ENCODE measurements around the gene PIMREG.

PIMREG gene

DNA sequence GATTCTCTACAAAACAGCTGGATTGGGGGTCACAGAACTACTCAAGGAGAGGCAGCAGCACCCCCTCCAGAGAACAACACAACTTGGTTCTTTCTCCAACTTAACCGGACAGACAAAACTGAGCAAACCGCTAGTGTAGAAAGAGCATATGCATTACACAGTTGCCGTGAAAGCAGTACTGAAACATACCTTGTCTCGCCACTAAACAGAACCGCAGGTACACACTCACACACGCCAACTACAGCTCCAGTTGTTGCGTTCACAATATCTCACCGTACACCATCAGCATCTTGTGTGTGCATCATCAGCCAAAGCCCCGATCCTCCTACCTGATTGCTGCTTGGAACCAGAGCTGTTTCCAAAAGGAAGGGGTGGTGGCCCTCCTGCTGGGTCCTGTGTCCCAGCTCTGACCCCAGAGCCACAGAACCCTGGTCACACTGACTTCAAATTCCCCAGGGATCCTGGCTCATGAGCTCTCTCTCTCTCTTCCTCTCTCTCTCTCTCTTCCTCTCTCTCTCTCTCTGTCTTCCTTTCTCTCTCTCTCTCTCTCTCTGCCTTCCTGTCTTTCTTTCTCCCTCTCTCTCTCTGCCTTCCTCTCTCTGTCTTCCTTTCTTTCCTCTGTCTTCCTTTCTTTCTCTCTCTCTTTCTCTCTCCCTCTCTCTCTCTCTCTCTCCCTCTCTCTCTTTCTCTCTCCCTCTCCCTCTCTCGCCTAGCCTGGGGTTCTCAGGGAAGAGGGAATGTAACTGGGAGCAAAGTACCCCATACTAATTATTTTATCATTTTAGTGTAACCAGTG is 8.4 kb downstream of the PIMREG start:
- no peaks in the 10 kb centered on the region for H3K9me3 Mint-ChIP-seq (ENCODE audit: low read depth)
- H3K27me3 Mint-ChIP-seq: no peaks in the 10 kb centered on the region
- H3K27ac Mint-ChIP-seq: no peak overlapping the region
- peaks cover 17% of the 10 kb centered on the region for H3K4me1 Mint-ChIP-seq (ENCODE audit: low read depth)
- H3K36me3 Mint-ChIP-seq: no peaks in the 10 kb centered on the region
- no peak overlapping the region for H3K4me3 Mint-ChIP-seq

DNA sequence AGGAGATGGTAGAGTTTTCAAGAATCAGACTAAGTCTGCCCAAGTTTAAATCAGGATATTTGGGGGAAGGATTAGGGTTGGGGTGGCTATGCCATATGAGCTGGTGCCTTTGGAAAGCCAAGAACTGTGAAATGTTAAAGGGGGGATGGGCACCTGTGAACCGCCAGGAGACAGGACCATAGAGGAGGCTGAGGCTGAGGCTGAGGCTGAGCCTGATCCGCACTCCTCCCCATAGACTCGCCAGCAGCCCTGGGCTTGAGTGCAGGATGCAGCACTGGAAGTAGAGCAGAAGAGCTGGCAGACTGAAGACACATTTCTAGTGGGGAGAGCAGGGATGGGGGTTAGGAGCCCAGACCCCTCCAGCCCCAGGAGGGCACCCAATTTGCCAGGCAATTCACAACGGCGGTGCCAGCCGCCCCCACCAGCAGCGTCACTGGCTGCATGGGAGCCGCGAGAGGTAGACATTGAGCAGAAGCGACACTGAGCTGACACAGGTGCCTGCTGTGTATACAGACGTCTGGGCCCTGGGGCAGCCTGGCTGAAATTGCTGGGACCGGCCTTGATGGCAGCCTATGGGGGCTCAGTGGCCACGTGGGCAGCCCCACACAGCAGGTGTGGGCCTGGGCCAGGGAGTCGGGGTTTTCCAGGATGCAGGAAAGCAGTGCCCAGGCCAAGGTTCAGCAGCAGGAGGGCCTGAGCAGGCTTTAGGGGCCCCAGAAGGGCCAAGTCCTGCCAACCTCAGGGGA is 9.2 kb downstream of the PIMREG start:
- Mint-ChIP-seq H3K4me1 (ENCODE audit: low read depth) (peaks cover 17% of the 10 kb centered on the region), H3K36me3 (no peaks in the 10 kb centered on the region), H3K27me3 (no peaks in the 10 kb centered on the region), H3K27ac (peak overlapping the region; percentile 34), H3K4me3 (no peak overlapping the region), H3K9me3 (ENCODE audit: low read depth) (no peaks in the 10 kb centered on the region)

DNA sequence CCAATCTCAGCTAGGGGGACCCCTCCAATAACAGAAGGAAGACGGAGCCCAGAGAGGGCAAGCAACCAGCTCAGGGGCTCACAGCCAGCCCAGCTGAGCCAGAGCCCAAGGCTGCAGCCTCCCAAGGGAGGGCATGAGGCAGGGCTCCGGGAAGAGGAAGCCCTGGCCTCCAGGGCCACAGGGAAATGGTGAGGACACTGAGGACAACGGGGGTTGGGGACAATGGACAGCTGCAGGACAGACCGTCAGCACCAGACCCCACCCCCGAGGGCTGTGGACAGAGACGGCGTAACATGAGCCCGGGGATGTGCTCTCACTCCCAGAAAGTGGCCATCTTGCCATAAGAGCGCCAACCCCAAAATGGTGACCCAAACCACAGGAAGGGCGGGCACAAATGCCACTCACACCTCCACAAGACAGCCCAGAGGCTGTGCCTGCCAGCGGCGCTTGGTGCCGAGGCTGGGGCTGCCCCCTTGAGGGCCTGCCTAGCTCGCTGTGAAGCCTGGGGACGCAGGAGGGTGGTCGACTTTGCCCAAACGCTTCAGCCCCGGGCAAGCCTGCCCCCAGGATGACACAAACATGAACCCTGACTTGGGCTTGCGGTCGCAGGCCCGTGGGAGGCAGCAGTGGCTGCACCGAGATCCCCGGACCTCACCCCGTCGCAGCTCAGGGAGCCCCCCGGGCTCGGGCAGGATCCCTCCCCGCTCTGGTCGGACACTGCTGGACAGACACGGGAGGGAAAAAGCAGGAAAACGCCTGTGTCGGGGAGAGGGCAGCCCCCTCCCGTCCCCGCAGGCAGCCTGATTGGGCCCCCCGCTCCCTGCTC is 10.5 kb downstream of the PIMREG start:
- Mint-ChIP-seq H3K27ac (no peak overlapping the region), H3K4me3 (no peak overlapping the region), H3K4me1 (ENCODE audit: low read depth) (peaks cover 17% of the 10 kb centered on the region), H3K36me3 (no peaks in the 10 kb centered on the region), H3K27me3 (no peaks in the 10 kb centered on the region), H3K9me3 (ENCODE audit: low read depth) (no peaks in the 10 kb centered on the region)

DNA sequence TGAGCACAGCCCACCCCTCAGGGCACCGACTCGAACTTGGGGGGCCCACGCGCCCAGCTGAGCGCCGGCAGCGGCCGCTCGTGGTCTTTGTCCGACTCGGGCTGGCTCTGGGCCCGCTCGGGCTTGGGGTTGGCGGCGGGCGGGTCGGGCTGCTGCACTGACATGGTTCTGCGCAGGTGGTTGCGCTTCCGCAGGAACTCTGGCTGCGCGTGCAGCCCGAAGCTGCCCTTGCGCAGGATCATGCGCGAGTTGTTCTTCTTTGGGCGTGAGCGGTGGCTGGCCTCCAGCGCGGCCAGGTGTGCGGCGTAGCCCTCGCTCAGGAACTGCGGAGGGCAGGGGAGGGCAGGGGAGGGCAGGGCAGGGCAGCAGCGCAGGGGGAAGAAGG is 11.1 kb downstream of the PIMREG start:
- Mint-ChIP-seq H3K27ac (no peak overlapping the region), H3K9me3 (ENCODE audit: low read depth) (no peaks in the 10 kb centered on the region), H3K27me3 (no peaks in the 10 kb centered on the region), H3K36me3 (no peaks in the 10 kb centered on the region), H3K4me3 (peak overlapping the region; percentile 49), H3K4me1 (ENCODE audit: low read depth) (peaks cover 17% of the 10 kb centered on the region)

DNA sequence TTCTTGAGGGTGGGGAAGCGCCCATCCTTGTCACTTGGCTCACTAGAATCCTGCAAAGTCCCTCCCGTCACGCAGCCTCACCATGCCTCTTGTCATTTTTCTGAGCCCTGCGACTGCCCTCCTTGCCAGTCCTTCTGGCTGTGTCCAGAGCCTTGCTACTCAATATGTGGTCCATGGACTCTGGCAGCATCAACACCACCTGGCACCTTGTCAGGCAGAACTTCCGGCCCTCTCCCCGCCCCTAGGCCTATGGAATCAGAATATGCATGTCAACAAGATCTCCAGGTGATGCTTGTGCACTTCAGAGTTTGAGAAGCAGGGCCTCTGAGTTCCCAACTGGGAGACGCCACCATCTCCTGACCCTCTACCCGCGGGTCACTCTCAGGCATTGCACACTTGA is 12.1 kb downstream of the PIMREG start:
- Mint-ChIP-seq H3K4me1 (ENCODE audit: low read depth) (peaks cover 17% of the 10 kb centered on the region), H3K27ac (no peak overlapping the region), H3K9me3 (ENCODE audit: low read depth) (no peaks in the 10 kb centered on the region), H3K36me3 (no peaks in the 10 kb centered on the region), H3K27me3 (no peaks in the 10 kb centered on the region), H3K4me3 (peak overlapping the region; percentile 57)

DNA sequence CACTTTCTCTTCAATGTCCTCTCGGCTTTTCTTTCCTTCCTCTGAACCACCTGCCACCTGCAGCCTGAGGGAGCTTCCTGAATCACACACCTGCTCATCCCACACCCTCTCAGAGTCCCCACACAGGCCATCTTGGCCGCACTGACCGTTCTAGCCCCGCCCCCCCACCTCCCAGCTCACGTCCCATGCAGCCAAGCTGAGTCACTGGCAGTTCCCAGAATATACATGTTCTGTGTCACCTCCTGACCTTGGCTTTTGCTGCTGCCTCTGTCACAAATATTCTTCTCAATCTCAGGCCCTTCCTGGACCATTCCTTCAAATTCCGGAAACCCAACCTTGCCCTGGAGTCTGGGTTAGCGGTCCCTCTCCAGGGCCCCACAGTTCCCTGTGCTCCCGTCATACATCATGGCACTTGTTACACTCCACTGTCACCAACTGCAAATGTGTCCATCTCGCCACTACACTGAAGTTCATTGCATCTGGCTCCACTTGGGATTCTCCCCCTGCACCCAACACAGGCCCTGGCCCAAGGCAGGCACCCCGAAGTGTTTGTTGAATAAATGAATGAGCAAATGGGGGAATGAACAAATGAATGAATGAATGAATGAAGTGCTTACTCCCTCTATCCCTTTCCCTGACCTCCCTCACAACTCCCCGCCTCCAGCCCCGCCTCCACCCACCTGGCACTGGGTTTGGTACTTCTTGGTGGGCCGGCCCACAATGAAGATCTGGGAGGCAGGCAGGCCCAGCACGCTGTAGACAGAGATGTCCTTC is 12.8 kb downstream of the PIMREG start:
- Mint-ChIP-seq H3K4me3 (no peak overlapping the region), H3K27me3 (no peaks in the 10 kb centered on the region), H3K9me3 (ENCODE audit: low read depth) (no peaks in the 10 kb centered on the region), H3K27ac (no peak overlapping the region), H3K36me3 (no peaks in the 10 kb centered on the region), H3K4me1 (ENCODE audit: low read depth) (peaks cover 19% of the 10 kb centered on the region)

DNA sequence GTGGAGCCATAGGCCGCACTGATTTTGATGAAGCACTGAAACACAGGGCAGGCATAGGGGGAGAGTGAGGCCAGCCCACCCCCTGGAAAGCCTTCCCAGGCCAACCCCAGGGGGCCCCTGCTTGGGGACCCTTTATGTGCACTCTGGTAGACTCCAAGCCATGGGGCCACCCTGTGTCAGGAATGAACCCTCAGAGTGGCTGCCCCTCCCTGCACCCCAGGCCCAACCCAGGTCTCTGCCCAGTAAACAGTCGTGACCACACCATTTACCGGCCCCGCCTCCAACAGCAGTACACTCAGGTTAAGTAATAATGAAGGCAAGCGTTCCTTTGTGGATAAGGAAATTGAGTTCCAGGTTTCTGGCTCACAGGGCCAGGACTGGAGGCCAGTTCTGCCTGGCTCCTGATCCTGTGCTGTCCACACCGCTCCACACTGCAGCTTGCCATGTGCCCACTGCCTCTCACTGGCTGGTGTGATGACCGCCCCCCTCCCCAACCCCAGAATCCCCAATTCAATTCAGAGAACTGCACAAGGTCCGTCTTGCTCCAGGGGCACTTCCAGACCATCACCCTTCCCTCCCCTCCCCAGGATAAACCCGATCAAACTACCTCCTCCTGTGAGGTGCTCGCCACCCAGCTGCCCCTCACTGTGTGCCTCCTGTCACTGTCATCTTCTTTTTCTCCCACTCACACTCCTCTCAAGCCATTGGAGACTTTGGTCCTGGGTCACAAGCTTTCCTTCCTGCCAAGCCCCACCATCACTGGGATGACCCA is 13.6 kb downstream of the PIMREG start:
- no peaks in the 10 kb centered on the region for H3K9me3 Mint-ChIP-seq (ENCODE audit: low read depth)
- no peak overlapping the region for H3K4me3 Mint-ChIP-seq
- no peak overlapping the region for H3K27ac Mint-ChIP-seq
- peaks cover 19% of the 10 kb centered on the region for H3K4me1 Mint-ChIP-seq (ENCODE audit: low read depth)
- H3K36me3 Mint-ChIP-seq: no peaks in the 10 kb centered on the region
- H3K27me3 Mint-ChIP-seq: no peaks in the 10 kb centered on the region

DNA sequence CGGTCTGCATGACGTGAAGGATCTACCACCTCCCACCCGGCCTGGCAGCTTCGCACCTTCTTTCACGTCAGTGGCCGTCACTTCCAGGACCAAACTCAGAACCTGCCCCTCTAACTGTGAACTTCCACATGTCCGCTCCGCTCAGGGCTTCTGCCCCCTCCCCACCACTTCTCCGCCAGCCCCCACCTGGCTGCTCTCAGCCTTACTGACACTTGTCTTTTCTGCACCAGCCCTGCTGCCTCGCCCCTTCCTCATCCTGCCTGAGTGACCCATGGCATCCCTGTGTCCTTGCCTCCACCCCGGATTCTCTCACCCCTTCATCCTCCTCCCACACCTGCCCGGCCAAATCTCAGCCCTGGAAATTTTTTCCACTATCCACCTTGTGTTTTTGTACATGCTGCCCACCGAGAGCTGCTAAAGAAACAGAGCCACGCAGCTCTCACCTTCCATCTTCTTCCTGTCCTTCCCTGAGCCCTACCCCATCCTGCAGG is 14.2 kb downstream of the PIMREG start:
- H3K4me3 Mint-ChIP-seq: no peak overlapping the region
- H3K27me3 Mint-ChIP-seq: no peaks in the 10 kb centered on the region
- H3K27ac Mint-ChIP-seq: no peak overlapping the region
- H3K4me1 Mint-ChIP-seq (ENCODE audit: low read depth): peaks cover 17% of the 10 kb centered on the region
- no peaks in the 10 kb centered on the region for H3K36me3 Mint-ChIP-seq
- H3K9me3 Mint-ChIP-seq (ENCODE audit: low read depth): no peaks in the 10 kb centered on the region

DNA sequence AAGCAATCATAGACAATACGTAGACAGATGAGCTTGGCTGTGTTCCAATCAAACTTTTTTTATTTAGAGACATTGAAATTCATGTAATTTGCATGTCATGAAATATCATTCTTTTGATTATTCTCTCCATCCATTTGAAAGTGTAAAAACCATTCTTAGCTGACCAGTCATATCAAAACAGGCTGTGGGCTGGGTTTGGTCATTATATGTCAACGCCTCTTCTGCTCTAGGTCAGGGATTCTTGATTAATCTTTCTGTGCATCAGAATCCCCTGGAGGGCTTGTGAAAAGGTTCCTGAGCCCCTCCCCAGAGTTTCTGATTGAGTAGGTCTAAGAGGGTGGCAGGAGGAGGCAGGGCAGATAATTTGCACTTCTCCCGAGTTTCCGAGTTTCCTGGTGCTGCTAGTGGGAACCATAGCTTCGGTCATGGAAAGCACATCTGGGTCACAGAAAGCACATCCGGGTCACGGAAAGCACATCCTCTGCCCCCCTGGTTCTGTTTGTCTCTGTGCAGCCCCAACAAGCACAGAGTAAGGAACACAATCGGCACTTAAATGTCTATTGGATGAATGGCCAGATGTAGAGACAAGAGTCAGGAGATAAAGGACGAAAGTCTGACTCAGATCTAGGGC is 16.4 kb downstream of the PIMREG start:
- no peak overlapping the region for H3K4me3 Mint-ChIP-seq
- H3K27me3 Mint-ChIP-seq: no peaks in the 10 kb centered on the region
- no peak overlapping the region for H3K27ac Mint-ChIP-seq
- no peaks in the 10 kb centered on the region for H3K36me3 Mint-ChIP-seq
- H3K4me1 Mint-ChIP-seq (ENCODE audit: low read depth): peaks cover 9% of the 10 kb centered on the region
- H3K9me3 Mint-ChIP-seq (ENCODE audit: low read depth): no peaks in the 10 kb centered on the region

DNA sequence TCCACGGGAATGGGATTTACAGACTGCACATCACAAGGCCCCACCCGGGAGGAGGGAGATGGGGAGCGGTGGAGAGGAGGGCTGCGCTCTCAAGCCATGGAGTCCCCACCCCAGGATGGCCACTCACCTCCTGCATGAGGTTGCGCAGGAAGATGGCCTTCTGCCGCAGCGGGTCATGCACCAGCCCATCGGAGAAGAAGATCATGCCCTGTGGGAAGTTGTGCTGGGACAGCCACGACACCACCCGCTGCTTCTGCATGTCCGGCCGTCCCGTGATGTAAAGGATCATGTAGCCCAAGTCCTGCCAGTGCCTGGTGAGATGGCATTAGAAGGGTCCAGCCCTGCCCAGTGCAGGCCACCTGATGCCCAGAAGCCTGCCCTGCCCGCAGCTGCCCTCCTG is 17.0 kb downstream of the PIMREG start:
- Mint-ChIP-seq H3K36me3 (no peaks in the 10 kb centered on the region), H3K27ac (no peak overlapping the region), H3K4me1 (ENCODE audit: low read depth) (peaks cover 8% of the 10 kb centered on the region), H3K4me3 (no peak overlapping the region), H3K9me3 (ENCODE audit: low read depth) (no peaks in the 10 kb centered on the region), H3K27me3 (no peaks in the 10 kb centered on the region)

DNA sequence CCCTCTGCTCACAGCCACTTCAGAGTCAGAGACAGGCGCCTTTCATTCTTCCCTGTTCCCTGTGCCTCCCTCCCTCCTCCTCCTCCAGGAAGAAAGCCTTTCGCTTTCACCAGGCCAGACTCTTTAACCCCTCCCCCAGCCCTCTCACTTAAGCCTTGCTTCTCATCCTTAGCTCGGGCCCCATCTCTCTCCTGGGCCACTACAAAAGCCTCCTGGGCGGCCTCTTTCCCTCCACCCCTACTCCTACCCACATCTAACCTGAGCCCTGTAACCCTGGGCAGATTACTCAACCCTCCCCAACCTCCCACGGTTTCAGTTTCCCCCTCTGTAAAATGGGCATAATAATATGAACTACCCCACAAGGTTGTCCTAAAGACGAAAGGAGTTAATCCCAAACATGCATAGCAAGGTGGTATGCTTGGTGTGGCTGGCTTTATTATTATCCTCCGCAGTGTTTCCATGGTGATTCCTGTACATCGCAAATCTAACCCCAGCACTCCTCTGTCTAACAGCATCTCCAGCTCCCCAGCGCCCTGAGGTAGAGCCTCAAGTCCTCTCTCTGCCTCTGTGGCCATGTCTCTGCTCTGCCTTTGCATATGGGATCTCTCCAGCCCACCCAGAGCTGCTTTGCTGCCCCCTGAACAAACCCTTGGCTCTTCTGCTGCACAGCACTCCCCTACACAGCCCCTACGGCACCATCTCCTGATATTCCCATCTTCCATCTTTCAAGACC is 17.7 kb downstream of the PIMREG start:
- Mint-ChIP-seq H3K4me1 (ENCODE audit: low read depth) (peaks cover 2% of the 10 kb centered on the region), H3K9me3 (ENCODE audit: low read depth) (no peaks in the 10 kb centered on the region), H3K27ac (no peak overlapping the region), H3K27me3 (no peaks in the 10 kb centered on the region), H3K4me3 (no peak overlapping the region), H3K36me3 (no peaks in the 10 kb centered on the region)

DNA sequence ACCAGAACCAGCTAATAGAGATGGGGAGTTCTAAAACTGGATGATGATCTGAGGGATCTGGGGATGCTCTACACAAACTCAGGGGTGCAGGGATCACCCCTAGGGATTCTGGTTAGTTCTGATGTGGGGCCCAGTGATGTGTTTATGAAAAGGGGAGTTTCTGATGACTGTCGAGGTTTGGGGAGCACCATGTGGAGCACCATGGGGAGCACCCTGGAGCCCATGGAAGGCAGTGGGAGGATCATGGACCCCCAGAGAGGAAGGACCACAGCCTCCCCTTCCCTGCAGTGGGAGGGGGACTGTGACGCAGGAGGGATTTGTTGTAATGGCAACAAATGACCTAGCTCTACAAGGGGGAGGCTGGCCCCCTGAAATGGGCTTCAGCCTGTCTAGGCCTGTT is 18.4 kb downstream of the PIMREG start:
- no peak overlapping the region for H3K27ac Mint-ChIP-seq
- H3K4me1 Mint-ChIP-seq (ENCODE audit: low read depth): peaks cover 2% of the 10 kb centered on the region
- no peaks in the 10 kb centered on the region for H3K36me3 Mint-ChIP-seq
- no peak overlapping the region for H3K4me3 Mint-ChIP-seq
- H3K27me3 Mint-ChIP-seq: no peaks in the 10 kb centered on the region
- H3K9me3 Mint-ChIP-seq (ENCODE audit: low read depth): no peaks in the 10 kb centered on the region

Measured in activated naive CD8-positive, alpha-beta T cell (primary cell).